ENCODE data around the gene POLD3.
"Not testable (repeated sequence)": the region's sequence is repeated elsewhere in the genome, so short reads cannot be mapped to it uniquely, and the experiment has no call there.

Gene POLD3

DNA sequence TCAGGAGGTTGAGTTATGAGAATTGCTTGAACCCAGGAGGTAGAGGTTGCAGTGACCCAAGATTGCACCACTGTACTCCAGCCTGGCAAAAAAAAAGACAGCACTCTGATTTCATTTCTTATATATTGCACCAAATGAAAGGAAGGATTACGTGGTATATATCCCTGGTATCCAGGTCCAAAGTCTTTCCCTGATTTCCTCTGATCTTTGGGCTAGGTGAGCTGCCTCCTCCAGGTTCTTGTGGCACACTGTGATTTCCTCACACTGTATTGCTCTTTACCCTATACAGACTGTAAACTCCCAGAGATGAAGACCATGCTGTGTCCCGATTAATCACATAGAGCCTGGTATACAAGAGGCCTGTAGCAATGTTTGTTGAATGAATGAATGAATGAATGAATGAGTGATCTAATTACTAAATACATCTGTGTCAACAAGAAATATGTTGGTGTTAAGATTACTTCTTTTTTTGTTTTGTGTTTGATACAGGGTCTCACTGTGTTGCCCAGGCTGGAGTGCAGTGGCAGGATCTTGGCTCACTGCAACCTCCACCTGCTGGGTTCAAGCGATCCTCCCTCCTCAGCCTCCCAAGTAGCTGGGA lies 9.3 kb upstream of the POLD3 start:
- DNase-seq, result no peak

DNA sequence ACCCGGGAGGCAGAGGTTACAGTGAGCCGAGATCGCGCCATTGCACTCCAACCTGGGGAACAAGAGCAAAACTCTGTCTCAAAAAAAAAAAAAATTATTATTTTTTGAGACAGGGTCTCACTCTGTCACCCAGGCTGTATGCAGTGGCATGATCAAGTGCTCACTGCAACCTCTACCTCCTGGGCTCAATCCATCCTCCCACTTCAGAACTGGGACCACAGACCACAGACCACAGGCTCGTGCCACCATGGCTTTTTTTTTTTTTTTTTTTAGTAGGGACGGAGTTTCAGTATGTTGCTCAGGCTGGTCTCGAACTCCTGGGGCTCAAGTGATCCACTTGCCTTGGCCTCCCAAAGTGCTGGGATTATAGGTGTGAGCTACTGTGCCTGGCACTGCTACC lies 1.9 kb upstream of the POLD3 start:
- not testable (repeated sequence) for DNase-seq

GRCh38 chr11:74592063-74592440 lies 330 bp upstream of the POLD3 start:
- no peak for DNase-seq

DNA sequence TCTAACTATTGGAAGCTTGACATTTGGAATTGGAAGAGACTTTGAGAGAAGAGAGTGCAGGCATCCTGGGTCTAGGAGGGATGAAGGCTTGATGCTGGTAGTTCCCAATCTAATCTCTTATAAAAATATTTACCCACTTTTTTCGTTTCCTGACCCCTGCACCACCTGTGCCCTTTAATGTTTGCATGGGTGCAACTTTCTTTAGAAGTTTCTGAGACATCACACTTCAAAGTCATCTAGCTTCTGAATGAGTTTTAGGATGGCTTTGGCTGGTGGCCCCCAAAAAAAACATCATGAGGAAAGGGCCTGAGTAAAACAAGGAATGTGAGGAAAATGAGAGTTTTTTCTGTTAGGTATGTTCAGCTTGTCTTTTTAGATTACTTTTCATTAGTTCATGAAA lies 1.1 kb downstream of the POLD3 start:
- DNase-seq, result no peak

- no peak for DNase-seq
These were observed 10.5 kb downstream of the POLD3 start for GRCh38 chr11:74602637-74603556.

DNA sequence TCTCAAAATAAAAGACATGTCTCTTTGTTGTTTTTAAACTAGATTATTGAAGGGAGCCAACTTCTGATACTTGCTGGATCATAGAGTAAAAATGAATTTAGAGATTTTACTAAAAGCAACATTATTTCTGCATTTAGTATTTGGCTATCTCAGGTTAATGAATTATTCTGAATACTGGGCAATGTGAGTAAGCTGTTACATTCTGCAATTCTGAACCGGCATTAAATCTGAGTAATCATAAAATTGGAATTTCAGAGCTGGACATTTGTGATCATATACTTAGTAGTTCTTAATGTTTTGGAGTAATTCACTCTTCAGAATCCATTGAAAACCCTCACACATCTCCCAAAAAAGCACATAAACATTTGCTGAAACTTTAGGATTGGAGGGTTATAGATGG lies 11.5 kb downstream of the POLD3 start:
- no peak for DNase-seq

DNA sequence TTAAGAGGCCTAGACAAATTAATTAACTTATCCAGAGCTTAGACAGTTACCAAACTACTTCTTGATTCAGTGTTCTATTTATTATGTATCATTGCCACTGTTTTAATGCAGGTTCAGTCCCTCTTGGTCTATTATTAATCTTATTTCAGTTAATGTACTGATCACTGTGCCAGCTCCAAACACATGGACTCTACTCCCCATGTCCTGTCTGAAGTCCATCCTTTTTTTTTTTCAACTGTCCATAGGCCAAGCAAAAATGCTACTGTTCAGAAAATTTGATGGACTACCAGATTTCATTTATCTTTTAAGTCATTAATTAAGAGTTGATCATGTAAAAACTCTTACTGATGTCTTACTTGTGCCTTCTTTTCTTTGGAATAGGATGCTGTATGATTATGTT lies 11.9 kb downstream of the POLD3 start:
- DNase-seq, result no peak

GRCh38 chr11:74605403-74605802 lies 13.0 kb downstream of the POLD3 start:
- no peak for DNase-seq

GRCh38 chr11:74608431-74608830 lies 16.0 kb downstream of the POLD3 start:
- DNase-seq, result no peak

DNA sequence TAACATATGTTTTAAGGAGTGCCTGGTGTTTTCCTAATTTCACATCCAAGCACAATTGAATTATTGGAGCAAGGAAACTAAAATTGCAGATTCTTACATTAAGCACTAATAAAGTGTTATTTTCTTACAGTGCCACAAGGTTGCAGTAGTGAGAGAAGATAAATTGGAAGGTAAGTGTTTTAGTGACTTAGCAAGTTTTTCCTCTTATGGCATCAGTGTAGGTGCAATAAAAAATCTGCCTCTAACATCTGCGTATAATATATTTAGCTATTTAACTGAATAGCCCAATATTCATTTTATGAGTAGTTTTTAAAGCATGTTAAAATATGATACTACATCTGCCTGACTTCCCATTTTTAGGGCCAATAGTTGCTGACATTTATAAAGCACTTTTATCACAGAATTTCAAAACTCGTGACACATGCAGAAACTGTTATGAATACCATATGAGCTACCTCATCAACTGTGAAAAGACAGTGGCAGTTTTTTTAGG lies 19.0 kb downstream of the POLD3 start:
- no peak for DNase-seq

- DNase-seq, result no peak
These were observed 20.5 kb downstream of the POLD3 start for GRCh38 chr11:74612877-74613276.

DNA sequence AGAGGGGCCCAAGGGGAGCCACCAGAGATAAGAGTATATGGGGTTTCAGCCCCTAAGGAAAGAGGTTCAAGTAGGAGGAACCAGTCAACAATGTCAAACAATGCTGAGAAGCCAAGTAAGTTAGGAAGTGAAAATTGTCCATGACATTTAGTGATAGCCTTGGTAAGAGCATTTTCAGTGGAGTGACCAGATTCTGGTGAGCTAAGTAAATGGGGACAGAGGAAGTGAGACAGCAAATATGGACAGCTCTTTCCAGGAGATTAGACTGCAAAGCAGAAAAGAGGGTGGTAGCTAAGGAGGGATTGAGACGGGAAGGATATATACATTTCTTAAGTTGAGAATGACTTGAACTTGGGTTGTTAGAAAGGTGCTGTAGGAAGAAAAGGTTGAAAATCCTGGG lies 22.9 kb downstream of the POLD3 start:
- no peak for DNase-seq

GRCh38 chr11:74615988-74616387 lies 23.6 kb downstream of the POLD3 start:
- no peak for DNase-seq

- no peak for DNase-seq
These were observed 28.1 kb downstream of the POLD3 start for GRCh38 chr11:74620531-74620930.

DNA sequence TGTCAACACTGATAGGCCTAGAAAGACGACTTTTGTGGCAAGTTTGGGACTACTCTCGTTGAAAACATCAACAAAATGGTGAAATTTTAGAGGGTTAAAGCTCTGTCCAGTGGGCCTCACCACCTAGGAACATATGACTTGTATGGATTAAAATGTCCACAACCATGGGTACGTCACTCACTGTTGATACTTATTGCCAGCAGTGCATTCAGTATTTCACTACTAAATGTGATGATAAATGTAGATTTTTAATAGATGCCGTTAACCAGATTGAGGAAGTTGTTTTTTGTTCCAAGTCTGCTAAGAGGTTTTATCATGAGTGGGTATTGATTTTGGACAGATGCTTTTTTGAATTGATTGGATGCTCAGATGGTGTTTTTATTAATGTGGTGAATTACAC lies 33.7 kb downstream of the POLD3 start:
- no peak for DNase-seq

- DNase-seq, result no peak
These were observed 34.2 kb downstream of the POLD3 start for GRCh38 chr11:74626604-74627003.

GRCh38 chr11:74627381-74627780 lies 35.0 kb downstream of the POLD3 start:
- DNase-seq, result no peak

- DNase-seq, result no peak
These were observed 37.7 kb downstream of the POLD3 start for GRCh38 chr11:74630043-74630442.

GRCh38 chr11:74633406-74634393 lies 41.3 kb downstream of the POLD3 start:
- no peak for DNase-seq

DNA sequence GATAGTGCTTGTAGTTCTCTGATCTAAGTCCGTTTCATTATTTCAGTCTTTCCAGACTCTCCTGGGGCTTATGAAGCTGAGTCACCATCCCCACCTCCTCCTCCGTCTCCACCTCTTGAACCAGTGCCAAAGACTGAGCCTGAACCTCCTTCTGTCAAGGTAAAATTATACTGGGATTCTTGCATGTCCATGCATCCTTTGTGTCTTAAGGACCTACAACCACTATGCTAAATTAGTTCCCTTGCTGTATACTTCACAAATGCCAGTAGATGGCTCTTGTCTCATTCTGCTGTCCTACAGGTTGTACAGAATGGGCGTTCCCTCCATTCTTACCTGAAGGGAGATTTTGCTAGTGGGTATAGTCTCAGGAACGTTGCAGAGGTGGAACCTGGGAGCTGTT lies 42.2 kb downstream of the POLD3 start:
- no peak for DNase-seq

DNA sequence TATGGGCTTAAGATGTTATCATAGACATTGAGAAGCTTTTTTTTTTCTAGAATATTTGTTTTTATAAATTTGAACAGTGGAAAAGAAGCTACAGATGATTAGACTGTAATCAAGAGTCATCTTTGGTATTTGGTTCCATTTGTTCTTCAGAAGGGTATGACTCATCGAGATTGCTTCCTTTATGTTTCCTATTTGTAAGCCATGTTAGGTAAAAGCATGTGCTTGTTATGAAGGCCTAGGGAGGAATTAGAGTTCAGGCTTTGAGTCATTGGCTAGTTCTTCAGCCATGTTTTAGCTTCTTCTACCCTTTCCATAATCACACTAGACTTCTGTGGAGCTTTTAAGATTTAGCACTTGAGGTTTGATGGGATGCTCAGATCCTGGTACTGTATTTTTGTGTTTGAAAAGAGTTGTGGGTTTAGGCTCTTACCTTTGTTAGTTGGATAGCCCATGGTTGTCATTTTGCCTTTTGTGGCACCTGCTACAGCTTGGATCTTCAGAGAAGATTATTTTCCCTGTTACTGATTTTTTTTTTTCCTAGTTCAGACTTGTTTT lies 44.3 kb downstream of the POLD3 start:
- no peak for DNase-seq

- DNase-seq, result no peak
These were observed 45.3 kb downstream of the POLD3 start for GRCh38 chr11:74637700-74638099.

DNA sequence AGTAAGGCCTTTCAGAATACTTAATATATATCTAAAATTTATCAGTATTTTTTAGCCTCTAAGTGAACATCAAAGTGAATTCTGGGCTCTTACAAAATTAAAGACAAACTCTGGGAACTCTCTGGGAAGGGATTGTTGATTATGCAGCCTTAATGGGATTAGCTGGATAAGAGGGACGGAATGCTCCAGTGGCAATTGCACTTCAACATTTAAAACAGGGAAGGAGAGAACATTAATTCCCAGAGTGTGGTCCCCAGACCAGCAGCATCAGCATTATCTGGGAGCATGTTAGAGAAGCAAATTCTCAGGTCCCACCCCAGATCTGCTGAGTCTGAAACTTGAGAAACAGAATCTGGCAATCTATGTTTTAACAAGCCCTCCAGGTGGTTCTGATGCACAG lies 46.5 kb downstream of the POLD3 start:
- DNase-seq, result no peak

Data from NCI-H1417 treated with DMSO at 0.1 percent for 48 hours (cell line).